Spinal cord (tissue), 10 donors: Measurements from ENCODE around the gene GDPD4. TPM values are rescaled to one million over a fixed set of nuclear protein-coding genes. Genes with fewer than 3 reads are reported as not detected.
A peak's percentile ranks its signal among the peaks of the same experiment; 100 is the strongest.

Experiments used
- DNase-seq, 6 donors: peaks; one replicate each; pipeline versions ENCODE4 v3.0.0 to v3.0.0-alpha.2; 2013 to 2015; ENCODE audit warnings: low spot score in 6 of 6, low read depth in 4 of 6
- H3K27ac ChIP-seq: one replicate; pipeline ENCODE4 v1.5.1; 2013; ENCODE audit warnings: low read depth, low read length, control low read depth
- H3K27me3 ChIP-seq: one replicate; pipeline ENCODE4 v1.6.1; 2013; ENCODE audit warnings: low read length; ENCODE audit not compliant: control insufficient read depth, insufficient read depth
- H3K36me3 ChIP-seq: one replicate; pipeline ENCODE4 v1.6.1; 2013; ENCODE audit warnings: low read length; ENCODE audit not compliant: control insufficient read depth, insufficient read depth
- H3K4me1 ChIP-seq: one replicate; pipeline ENCODE4 v1.6.1; 2013; ENCODE audit warnings: low read length; ENCODE audit not compliant: control insufficient read depth, insufficient read depth
- H3K4me3 ChIP-seq: one replicate; pipeline ENCODE4 v1.5.1; 2013; ENCODE audit warnings: low read depth, low read length, control low read depth
- H3K9me3 ChIP-seq: one replicate; pipeline ENCODE4 v1.6.1; 2013; ENCODE audit warnings: low read length; ENCODE audit not compliant: control insufficient read depth, insufficient read depth
- WGBS: methylation state at CpG from one replicate; pipeline ENCODE4 v1.1.5; 2013; ENCODE audit warnings: missing lambda C conversion rate; ENCODE audit not compliant: insufficient coverage; 5-methylcytosine and 5-hydroxymethylcytosine counted together
- polyA plus RNA-seq, 2 donors: library from polyadenylated mRNA; unstranded; fragments of 120-200 nt; gene quantifications; one replicate each; pipeline ENCODE4 v1.2.1, GENCODE V29; 2013; ENCODE audit not compliant: insufficient read length in 2 of 2
- total RNA-seq, 2 donors: library from RNA; depleted of rRNA in 1 of 2; stranded (reverse); fragments of 120-200 nt in 1 of 2; fragments of >200 nt in 1 of 2; gene quantifications; one replicate each; pipeline versions ENCODE4 v1.2.3 to v1.2.4, GENCODE V29; 2013 to 2014
- donor health status: healthy.

Gene GDPD4
- total and polyA plus RNA-seq, 4 donors, result 0.44 TPM; not detected in 3

- Histone ChIP-seq H3K9me3 (no peaks in the 10 kb centered on the region), H3K27me3 (no peaks in the 10 kb centered on the region), H3K27ac (no peak overlapping the region), H3K4me3 (no peak overlapping the region), H3K36me3 (no peaks in the 10 kb centered on the region), H3K4me1 (no peaks in the 10 kb centered on the region)
- WGBS, result 100% methylated on average over 1 of the region's 1 CpG
- no peak for DNase-seq
These were observed 18.9 kb upstream of the GDPD4 start for GRCh38 chr11:77320351-77320750.

- H3K4me1 ChIP-seq, result no peaks in the 10 kb centered on the region
- no peak overlapping the region for H3K27ac ChIP-seq
- H3K27me3 ChIP-seq, result no peaks in the 10 kb centered on the region
- no peaks in the 10 kb centered on the region for H3K36me3 ChIP-seq
- H3K9me3 ChIP-seq, result no peaks in the 10 kb centered on the region
- 86% methylated on average over 1 of the region's 2 CpGs for WGBS
- DNase-seq, result no peak
- no peak overlapping the region for H3K4me3 ChIP-seq
These were observed 17.1 kb upstream of the GDPD4 start for GRCh38 chr11:77318600-77318999.

GRCh38 chr11:77316733-77317342, 15.4 kb upstream of the GDPD4 start:
- Histone ChIP-seq H3K4me1 (no peaks in the 10 kb centered on the region), H3K27me3 (no peaks in the 10 kb centered on the region), H3K36me3 (no peaks in the 10 kb centered on the region), H3K27ac (no peak overlapping the region), H3K4me3 (no peak overlapping the region), H3K9me3 (no peaks in the 10 kb centered on the region)
- peak in 1 of 6 donors; percentile 27 for DNase-seq
- no CpG with 5 or more reads among the region's 5 CpGs for WGBS

GRCh38 chr11:77312107-77312506, 10.6 kb upstream of the GDPD4 start:
- Histone ChIP-seq H3K9me3 (no peaks in the 10 kb centered on the region), H3K27me3 (no peaks in the 10 kb centered on the region), H3K4me1 (no peaks in the 10 kb centered on the region), H3K4me3 (no peak overlapping the region), H3K27ac (no peak overlapping the region), H3K36me3 (no peaks in the 10 kb centered on the region)
- no peak for DNase-seq

GRCh38 chr11:77311701-77312100, 10.2 kb upstream of the GDPD4 start:
- Histone ChIP-seq H3K36me3 (no peaks in the 10 kb centered on the region), H3K4me3 (no peak overlapping the region), H3K4me1 (no peaks in the 10 kb centered on the region), H3K27me3 (no peaks in the 10 kb centered on the region), H3K27ac (no peak overlapping the region), H3K9me3 (no peaks in the 10 kb centered on the region)
- WGBS, result 100% methylated on average over 3 of the region's 3 CpGs
- no peak for DNase-seq

- WGBS, result 71% methylated on average over 4 of the region's 5 CpGs
- Histone ChIP-seq H3K4me1 (no peaks in the 10 kb centered on the region), H3K36me3 (no peaks in the 10 kb centered on the region), H3K9me3 (no peaks in the 10 kb centered on the region), H3K27ac (no peak overlapping the region), H3K27me3 (no peaks in the 10 kb centered on the region), H3K4me3 (no peak overlapping the region)
- no peak for DNase-seq
These were observed 9.2 kb upstream of the GDPD4 start for GRCh38 chr11:77310721-77311120.

GRCh38 chr11:77309401-77310085, 8.1 kb upstream of the GDPD4 start:
- H3K4me1 ChIP-seq, result no peaks in the 10 kb centered on the region
- no peak for DNase-seq
- no peaks in the 10 kb centered on the region for H3K27me3 ChIP-seq
- no peak overlapping the region for H3K4me3 ChIP-seq
- no peaks in the 10 kb centered on the region for H3K9me3 ChIP-seq
- no peak overlapping the region for H3K27ac ChIP-seq
- 93% methylated on average over 3 of the region's 5 CpGs for WGBS
- H3K36me3 ChIP-seq, result no peaks in the 10 kb centered on the region

- no peak overlapping the region for H3K27ac ChIP-seq
- no peaks in the 10 kb centered on the region for H3K27me3 ChIP-seq
- DNase-seq, result no peak
- H3K9me3 ChIP-seq, result no peaks in the 10 kb centered on the region
- H3K4me3 ChIP-seq, result no peak overlapping the region
- H3K36me3 ChIP-seq, result no peaks in the 10 kb centered on the region
- no peaks in the 10 kb centered on the region for H3K4me1 ChIP-seq
These were observed 7.4 kb upstream of the GDPD4 start for GRCh38 chr11:77308838-77309237.

GRCh38 chr11:77303328-77303727, 1.8 kb upstream of the GDPD4 start:
- Histone ChIP-seq H3K9me3 (no peaks in the 10 kb centered on the region), H3K27ac (no peak overlapping the region), H3K27me3 (no peaks in the 10 kb centered on the region), H3K36me3 (no peaks in the 10 kb centered on the region), H3K4me3 (no peak overlapping the region), H3K4me1 (no peaks in the 10 kb centered on the region)
- no peak for DNase-seq
- 65% methylated on average over 2 of the region's 2 CpGs for WGBS

GRCh38 chr11:77302752-77303151, 1.3 kb upstream of the GDPD4 start:
- H3K4me3 ChIP-seq, result no peak overlapping the region
- 92% methylated on average over 3 of the region's 3 CpGs for WGBS
- DNase-seq, result no peak
- H3K27ac ChIP-seq, result no peak overlapping the region
- H3K36me3 ChIP-seq, result no peaks in the 10 kb centered on the region
- no peaks in the 10 kb centered on the region for H3K4me1 ChIP-seq
- no peaks in the 10 kb centered on the region for H3K27me3 ChIP-seq
- no peaks in the 10 kb centered on the region for H3K9me3 ChIP-seq
